Subcutaneous abdominal adipose tissue (tissue), 5 donors: ENCODE results near the gene GPR42.

Source experiments
- H3K27ac ChIP-seq: one replicate; pipeline ENCODE4 v1.7.0; 2013; ENCODE audit warnings: low read depth, mild to moderate bottlenecking, inconsistent platforms, low read length, moderate library complexity
- H3K27me3 ChIP-seq, 5 donors: one replicate each; pipeline ENCODE4 v1.7.0; 2013; ENCODE audit warnings: low read length in 5 of 5, inconsistent platforms in 1 of 5; ENCODE audit not compliant: control insufficient read depth in 5 of 5, insufficient read depth in 4 of 5
- H3K36me3 ChIP-seq, 5 donors: one replicate each; pipeline ENCODE4 v1.7.0; 2013; ENCODE audit warnings: low read length in 5 of 5; ENCODE audit not compliant: control insufficient read depth in 5 of 5, insufficient read depth in 5 of 5
- H3K4me1 ChIP-seq, 5 donors: one replicate each; pipeline ENCODE4 v1.7.0; 2013; ENCODE audit warnings: low read length in 5 of 5, mild to moderate bottlenecking in 3 of 5, moderate library complexity in 1 of 5; ENCODE audit not compliant: control insufficient read depth in 5 of 5, insufficient read depth in 5 of 5
- H3K4me3 ChIP-seq, 5 donors: one replicate each; pipeline ENCODE4 v1.7.0; 2013; ENCODE audit warnings: low read length in 5 of 5, low read depth in 1 of 5
- H3K9ac ChIP-seq, 5 donors: one replicate each; pipeline ENCODE4 v1.7.0; 2013; ENCODE audit warnings: low read length in 5 of 5, mild to moderate bottlenecking in 4 of 5, moderate library complexity in 3 of 5
- H3K9me3 ChIP-seq, 5 donors: one replicate each; pipeline ENCODE4 v1.7.0; 2013; ENCODE audit warnings: low read length in 5 of 5; ENCODE audit not compliant: control insufficient read depth in 5 of 5
- donor health status: healthy.
- donor health status: healthy.
- donor health status: healthy.
- donor health status: healthy.
- donor health status: healthy.

Gene GPR42

GRCh38 chr19:35370722-35371121, at the start of gene GPR42:
Gene GPR42 (plus strand): TSS chr19:35371068. CDS start chr19:35371360, 292 bp downstream.
- Histone ChIP-seq H3K9me3 (peaks cover 0 to 3% (median 0%) of the 10 kb centered on the region in 5 donors), H3K36me3 (no peaks in the 10 kb centered on the region), H3K4me3 (no peak within 1 kb of the TSS), H3K4me1 (no peaks in the 10 kb centered on the region), H3K27me3 (no peaks in the 10 kb centered on the region), H3K27ac (no peak within 1 kb of the TSS), H3K9ac (no peak within 1 kb of the TSS)

GRCh38 chr19:35321291-35321690, 49.6 kb upstream of the GPR42 start:
- H3K27ac ChIP-seq = no peak overlapping the region
- peaks cover 0 to 11% (median 0%) of the 10 kb centered on the region in 5 donors for H3K27me3 ChIP-seq
- H3K9me3 ChIP-seq = peaks cover 0 to 5% (median 3%) of the 10 kb centered on the region in 5 donors
- H3K4me1 ChIP-seq = peaks cover 5 to 29% (median 7%) of the 10 kb centered on the region in 5 donors
- no peak overlapping the region for H3K4me3 ChIP-seq
- H3K36me3 ChIP-seq = no peaks in the 10 kb centered on the region
- H3K9ac ChIP-seq = no peak overlapping the region

- no peak overlapping the region for H3K27ac ChIP-seq
- H3K9me3 ChIP-seq = peaks cover 0 to 5% (median 3%) of the 10 kb centered on the region in 5 donors
- no peak overlapping the region for H3K4me3 ChIP-seq
- H3K27me3 ChIP-seq = peaks cover 0 to 11% (median 1%) of the 10 kb centered on the region in 5 donors
- H3K9ac ChIP-seq = no peak overlapping the region
- H3K4me1 ChIP-seq = peaks cover 5 to 29% (median 7%) of the 10 kb centered on the region in 5 donors
- H3K36me3 ChIP-seq = no peaks in the 10 kb centered on the region
These were observed 48.9 kb upstream of the GPR42 start for GRCh38 chr19:35322014-35322413.

- Histone ChIP-seq H3K4me1 (peaks cover 0 to 4% (median 0%) of the 10 kb centered on the region in 5 donors), H3K9me3 (no peaks in the 10 kb centered on the region), H3K36me3 (no peaks in the 10 kb centered on the region), H3K9ac (no peak overlapping the region), H3K4me3 (no peak overlapping the region), H3K27me3 (peaks cover 3 to 12% (median 6%) of the 10 kb centered on the region in 5 donors), H3K27ac (no peak overlapping the region)
These were observed 43.2 kb upstream of the GPR42 start for GRCh38 chr19:35327642-35328041.

- Histone ChIP-seq H3K4me1 (peaks cover 0 to 4% (median 0%) of the 10 kb centered on the region in 5 donors), H3K27me3 (peaks cover 3 to 21% (median 14%) of the 10 kb centered on the region in 5 donors), H3K4me3 (no peak within 1 kb of the TSS), H3K27ac (no peak within 1 kb of the TSS), H3K9me3 (no peaks in the 10 kb centered on the region), H3K9ac (no peak within 1 kb of the TSS), H3K36me3 (no peaks in the 10 kb centered on the region)
These were observed 42.0 kb upstream of the GPR42 start, which contains the start of gene CD22 for GRCh38 chr19:35328851-35329285. Gene CD22 (plus strand): TSS chr19:35329187. CDS start chr19:35332041, 2,854 bp downstream.

GRCh38 chr19:35329323-35329722, 41.5 kb upstream of the GPR42 start:
- Histone ChIP-seq H3K9ac (no peak overlapping the region), H3K27me3 (peaks cover 4 to 22% (median 15%) of the 10 kb centered on the region in 5 donors), H3K27ac (no peak overlapping the region), H3K4me3 (no peak overlapping the region), H3K9me3 (no peaks in the 10 kb centered on the region), H3K4me1 (peaks cover 0 to 4% (median 0%) of the 10 kb centered on the region in 5 donors), H3K36me3 (no peaks in the 10 kb centered on the region)

GRCh38 chr19:35330475-35330874, 40.4 kb upstream of the GPR42 start:
- Histone ChIP-seq H3K4me3 (no peak overlapping the region), H3K27me3 (peaks cover 5 to 22% (median 15%) of the 10 kb centered on the region in 5 donors), H3K9ac (no peak overlapping the region)

GRCh38 chr19:35331551-35332214, 39.2 kb upstream of the GPR42 start:
- no peak overlapping the region for H3K9ac ChIP-seq
- no peak overlapping the region for H3K4me3 ChIP-seq
- H3K9me3 ChIP-seq = no peaks in the 10 kb centered on the region
- peaks cover 5 to 22% (median 15%) of the 10 kb centered on the region in 5 donors for H3K27me3 ChIP-seq
- no peak overlapping the region for H3K27ac ChIP-seq
- H3K36me3 ChIP-seq = no peaks in the 10 kb centered on the region
- peaks cover 0 to 4% (median 0%) of the 10 kb centered on the region in 5 donors for H3K4me1 ChIP-seq

More at GRCh38 chr19:35330475-35330874, 40.4 kb upstream of the GPR42 start:
- H3K9me3 ChIP-seq = no peaks in the 10 kb centered on the region
- H3K36me3 ChIP-seq = no peaks in the 10 kb centered on the region
- peaks cover 0 to 4% (median 0%) of the 10 kb centered on the region in 5 donors for H3K4me1 ChIP-seq
- H3K27ac ChIP-seq = no peak overlapping the region

GRCh38 chr19:35332817-35333216, 38.1 kb upstream of the GPR42 start:
- H3K4me3 ChIP-seq = no peak overlapping the region
- peaks cover 3 to 22% (median 15%) of the 10 kb centered on the region in 5 donors for H3K27me3 ChIP-seq
- H3K36me3 ChIP-seq = no peaks in the 10 kb centered on the region
- H3K9ac ChIP-seq = no peak overlapping the region
- no peaks in the 10 kb centered on the region for H3K9me3 ChIP-seq
- peaks cover 0 to 4% (median 0%) of the 10 kb centered on the region in 5 donors for H3K4me1 ChIP-seq
- H3K27ac ChIP-seq = no peak overlapping the region

GRCh38 chr19:35334144-35334753, 36.6 kb upstream of the GPR42 start:
- peaks cover 3 to 20% (median 13%) of the 10 kb centered on the region in 5 donors for H3K27me3 ChIP-seq
- no peaks in the 10 kb centered on the region for H3K36me3 ChIP-seq
- no peak overlapping the region for H3K9ac ChIP-seq
- H3K4me3 ChIP-seq = no peak overlapping the region
- H3K9me3 ChIP-seq = no peaks in the 10 kb centered on the region
- no peak overlapping the region for H3K27ac ChIP-seq
- peaks cover 0 to 1% (median 0%) of the 10 kb centered on the region in 5 donors for H3K4me1 ChIP-seq
